GM21723 (cell line): ENCODE measurements around the gene CARD10.

Source experiments
- ATAC-seq: cut with Tn5 transposase; IDR thresholded peaks from one replicate; pipeline ENCODE4 v1.9.1; 2021; ENCODE audit warnings: mild to moderate bottlenecking, moderate library complexity; ENCODE audit not compliant: unreplicated experiment

Gene CARD10, protein sequence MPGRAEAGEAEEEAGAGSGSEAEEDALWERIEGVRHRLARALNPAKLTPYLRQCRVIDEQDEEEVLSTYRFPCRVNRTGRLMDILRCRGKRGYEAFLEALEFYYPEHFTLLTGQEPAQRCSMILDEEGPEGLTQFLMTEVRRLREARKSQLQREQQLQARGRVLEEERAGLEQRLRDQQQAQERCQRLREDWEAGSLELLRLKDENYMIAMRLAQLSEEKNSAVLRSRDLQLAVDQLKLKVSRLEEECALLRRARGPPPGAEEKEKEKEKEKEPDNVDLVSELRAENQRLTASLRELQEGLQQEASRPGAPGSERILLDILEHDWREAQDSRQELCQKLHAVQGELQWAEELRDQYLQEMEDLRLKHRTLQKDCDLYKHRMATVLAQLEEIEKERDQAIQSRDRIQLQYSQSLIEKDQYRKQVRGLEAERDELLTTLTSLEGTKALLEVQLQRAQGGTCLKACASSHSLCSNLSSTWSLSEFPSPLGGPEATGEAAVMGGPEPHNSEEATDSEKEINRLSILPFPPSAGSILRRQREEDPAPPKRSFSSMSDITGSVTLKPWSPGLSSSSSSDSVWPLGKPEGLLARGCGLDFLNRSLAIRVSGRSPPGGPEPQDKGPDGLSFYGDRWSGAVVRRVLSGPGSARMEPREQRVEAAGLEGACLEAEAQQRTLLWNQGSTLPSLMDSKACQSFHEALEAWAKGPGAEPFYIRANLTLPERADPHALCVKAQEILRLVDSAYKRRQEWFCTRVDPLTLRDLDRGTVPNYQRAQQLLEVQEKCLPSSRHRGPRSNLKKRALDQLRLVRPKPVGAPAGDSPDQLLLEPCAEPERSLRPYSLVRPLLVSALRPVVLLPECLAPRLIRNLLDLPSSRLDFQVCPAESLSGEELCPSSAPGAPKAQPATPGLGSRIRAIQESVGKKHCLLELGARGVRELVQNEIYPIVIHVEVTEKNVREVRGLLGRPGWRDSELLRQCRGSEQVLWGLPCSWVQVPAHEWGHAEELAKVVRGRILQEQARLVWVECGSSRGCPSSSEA

GRCh38 chr22:37519268-37520195 lies at the start of gene CARD10:
Gene CARD10, minus strand, starts transcription at chr22:37519415. Its CDS starts 215 bp downstream, at chr22:37519200.
- no peak for ATAC-seq

DNA sequence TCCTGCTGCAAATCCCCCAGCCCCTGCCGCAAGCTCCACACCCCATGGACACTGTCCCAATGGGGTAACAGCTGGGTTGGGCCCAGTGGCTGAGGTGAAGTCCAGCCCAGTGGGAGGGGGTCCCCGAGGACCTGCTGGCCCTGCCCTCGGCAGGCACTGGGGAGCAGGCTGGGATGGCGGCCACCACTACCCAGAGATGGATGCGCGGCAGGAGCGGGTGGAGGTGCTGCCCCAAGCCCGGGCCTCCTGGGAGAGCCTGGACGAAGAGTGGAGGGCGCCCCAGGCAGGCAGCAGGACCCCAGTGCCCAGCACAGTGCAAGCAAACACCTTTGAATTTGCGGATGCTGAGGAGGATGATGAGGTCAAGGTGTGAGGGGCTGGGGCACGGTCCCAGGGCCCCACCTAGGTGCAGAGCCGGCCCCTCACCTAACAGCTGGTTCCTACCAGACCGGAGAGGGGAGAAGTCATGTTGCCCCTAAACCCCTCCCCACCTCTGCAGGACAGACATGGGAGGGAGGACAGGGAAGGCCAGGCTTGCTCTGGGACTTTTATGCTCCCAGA lies 49.3 kb upstream of the CARD10 start:
- no peak for ATAC-seq

- no peak for ATAC-seq
These were observed 48.8 kb upstream of the CARD10 start for GRCh38 chr22:37568012-37568411.

DNA sequence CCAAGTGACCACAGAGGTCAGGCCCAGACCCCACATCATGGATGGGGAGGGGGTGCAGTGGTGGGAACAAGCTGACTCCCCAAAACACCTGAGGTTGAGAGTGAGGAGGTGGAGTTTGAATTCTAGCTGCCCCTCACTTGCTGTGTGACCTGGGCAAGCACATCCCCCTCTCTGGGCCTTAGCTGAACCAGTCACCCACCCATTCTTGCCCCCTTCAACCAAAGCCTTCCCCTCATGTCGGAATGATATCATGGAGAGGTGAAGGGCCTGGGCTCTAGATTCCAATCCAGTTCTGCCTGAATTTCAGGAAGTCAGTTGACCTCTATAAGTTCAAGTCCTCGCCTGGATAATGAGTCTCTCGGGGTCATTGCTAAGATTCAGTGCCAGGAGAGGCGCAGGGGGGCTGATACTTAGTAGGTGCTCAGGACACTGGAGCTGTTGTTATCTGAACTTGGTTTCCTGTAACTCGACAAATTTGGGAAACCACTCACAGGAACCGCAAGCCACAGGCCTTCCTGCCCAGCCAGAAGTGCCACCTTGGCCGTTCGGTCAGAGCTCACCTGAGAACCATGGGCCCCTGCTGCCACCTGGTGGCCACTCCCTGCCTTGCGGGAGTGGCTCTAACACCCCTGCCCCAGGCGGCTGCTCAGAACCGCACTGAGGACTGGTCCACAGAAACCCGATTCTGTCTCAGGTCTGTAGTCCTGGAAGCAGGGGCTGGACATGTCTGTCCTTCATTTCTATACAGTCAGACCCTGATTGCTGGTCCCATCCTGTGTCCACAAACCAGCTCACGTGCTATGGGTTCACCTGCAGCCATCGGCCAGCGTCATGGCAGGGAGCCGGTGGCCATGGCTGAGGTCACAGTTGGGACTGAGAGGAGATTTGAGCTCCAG lies 47.9 kb upstream of the CARD10 start:
- ATAC-seq = peak; percentile 63

- no peak for ATAC-seq
These were observed 47.2 kb upstream of the CARD10 start for GRCh38 chr22:37566329-37566837.

DNA sequence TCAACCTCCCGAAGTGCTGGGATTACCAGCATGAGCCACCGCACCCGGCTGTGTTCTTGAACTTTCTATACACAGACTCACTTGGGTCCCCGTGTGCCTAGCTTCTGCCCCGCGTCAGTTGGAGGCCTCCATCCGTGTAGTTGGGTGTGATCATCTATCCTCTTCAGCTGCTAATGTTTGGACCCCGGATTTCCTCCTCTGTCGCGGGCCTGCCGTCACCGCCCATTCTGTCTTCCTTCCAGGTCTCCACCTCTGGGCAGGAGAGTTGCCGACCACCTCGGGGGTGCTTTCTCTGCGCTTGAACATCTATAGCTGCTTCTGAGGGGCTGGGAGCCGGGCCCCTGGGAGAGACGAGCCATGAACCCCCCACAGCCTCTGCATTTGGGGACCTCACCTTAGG lies 46.6 kb upstream of the CARD10 start:
- ATAC-seq = no peak

- no peak for ATAC-seq
These were observed 45.0 kb upstream of the CARD10 start for GRCh38 chr22:37564111-37564711.

- no peak for ATAC-seq
These were observed 44.2 kb upstream of the CARD10 start for GRCh38 chr22:37563153-37564081.

DNA sequence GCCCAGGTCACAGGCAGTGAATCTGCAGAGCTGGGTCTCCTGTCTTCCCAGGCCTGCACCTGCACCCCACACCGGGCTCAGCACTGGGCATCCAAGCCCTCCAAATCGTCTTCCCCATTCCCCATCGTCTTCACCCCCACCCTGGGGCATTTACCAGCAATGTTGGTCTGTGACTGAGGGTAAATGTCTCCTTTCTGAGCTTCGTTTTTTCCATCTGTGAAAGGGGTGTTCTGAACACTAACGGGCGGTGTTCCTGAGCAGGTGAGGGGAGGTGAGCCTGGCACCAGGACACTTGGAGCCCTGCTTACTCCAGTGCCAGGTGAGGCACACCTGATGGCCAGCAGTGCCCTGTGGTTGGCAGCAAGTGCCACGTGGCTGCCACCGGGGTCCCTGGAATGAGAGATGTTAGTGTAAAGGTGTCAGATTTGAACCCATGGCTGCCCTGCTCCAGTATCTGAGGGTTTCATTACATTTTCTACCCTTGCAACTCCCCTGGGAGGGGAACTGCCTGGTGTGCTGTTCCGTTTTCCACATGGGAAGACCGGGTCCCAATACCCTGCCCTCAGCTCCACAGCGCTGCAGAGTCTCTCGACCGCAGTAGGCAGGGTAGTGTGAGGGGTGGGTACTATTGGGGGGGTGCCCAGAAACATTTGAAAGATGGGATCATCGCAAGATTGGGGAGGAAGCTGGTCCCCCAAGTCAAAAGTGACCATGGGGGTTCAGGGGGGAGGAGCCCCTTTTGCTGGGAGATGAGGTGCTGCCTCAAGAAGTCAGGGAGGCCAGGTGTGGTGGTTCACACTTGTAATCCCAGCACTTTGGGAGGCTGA lies 43.0 kb upstream of the CARD10 start:
- no peak for ATAC-seq

- no peak for ATAC-seq
These were observed 42.2 kb upstream of the CARD10 start for GRCh38 chr22:37561212-37562048.

GRCh38 chr22:37560608-37561211 lies 41.5 kb upstream of the CARD10 start:
- ATAC-seq = no peak

DNA sequence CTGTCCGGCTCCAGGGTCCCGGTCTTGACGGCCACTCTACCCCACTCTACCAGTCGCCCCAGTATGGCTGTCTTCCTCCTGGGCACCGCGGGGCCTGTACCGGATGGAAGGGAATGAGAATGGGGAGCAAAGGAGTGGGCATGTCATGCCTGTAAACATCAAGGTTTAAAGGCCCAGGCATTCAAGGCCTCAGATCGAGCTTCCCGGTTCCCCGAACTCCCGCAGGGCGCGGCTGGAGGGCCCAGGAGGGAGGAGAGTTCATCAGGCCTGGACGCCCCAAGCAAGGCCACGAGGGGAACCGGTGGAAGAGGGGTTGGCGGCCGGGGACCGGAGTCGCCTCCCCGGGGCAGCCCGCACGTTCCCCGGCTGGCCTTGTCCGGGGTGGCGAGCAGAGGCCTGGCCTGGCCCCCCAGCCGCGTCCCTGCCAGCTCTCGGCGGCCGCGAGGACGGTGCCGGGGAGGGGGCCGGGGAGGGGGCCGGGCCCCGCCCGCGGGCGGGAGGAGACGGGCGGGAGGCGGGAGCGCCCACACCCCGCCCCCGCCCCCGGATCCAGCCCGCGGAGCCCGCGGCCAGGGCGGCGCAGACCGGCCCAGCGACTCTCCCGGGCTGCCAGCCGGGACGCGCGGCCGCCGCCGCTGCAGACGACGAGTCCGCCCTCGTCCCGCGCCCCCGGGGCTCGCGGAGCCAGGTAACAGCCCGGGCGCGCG lies 40.8 kb upstream of the CARD10 start, which contains the start of gene CDC42EP1:
TSS of gene CDC42EP1 (plus strand) at position 580 of the 707 bp plus-strand sequence. CDS start 5,870 bp downstream, outside the sequence.
- no peak for ATAC-seq

DNA sequence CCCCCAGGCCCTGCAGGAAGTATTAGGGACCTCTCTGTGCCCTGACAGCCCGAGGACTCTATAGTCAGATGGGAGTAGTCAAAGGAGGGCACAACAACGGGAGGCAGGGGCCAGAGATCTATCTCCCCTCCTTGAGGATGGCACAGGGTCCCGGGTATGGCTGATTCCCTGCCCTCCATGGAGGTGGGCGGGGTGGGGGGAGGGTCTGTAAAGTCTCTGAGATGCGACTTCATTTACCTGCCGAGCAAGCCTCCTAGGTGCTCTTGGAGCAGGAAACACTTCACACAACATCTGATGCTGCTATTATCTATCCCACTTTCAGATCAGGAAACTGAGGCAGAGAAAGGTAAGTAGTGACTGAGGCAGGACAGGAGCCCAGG lies 40.3 kb upstream of the CARD10 start:
- ATAC-seq = no peak

DNA sequence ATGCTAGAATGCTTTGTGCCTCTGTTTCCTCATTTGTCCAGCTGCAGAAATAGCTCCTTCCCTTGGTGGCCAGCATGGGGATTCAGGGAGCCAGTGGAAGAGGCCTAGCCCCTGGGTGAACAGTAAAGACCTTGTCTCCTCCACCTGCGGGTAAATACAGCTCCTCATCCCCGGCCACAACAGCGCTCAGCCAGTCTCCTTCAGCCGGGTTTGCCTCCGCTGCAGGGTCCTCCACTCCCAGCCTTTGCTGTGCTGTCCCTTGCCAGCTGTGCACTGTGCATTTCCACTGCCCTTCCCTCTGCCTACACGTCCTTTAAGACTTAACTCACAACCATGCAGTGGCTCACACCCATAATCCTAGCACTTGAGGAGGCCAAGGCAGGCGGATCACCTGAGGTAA lies 39.6 kb upstream of the CARD10 start:
- ATAC-seq = no peak
